ENCODE data around the gene NTSR1.

The NTSR1 gene

DNA sequence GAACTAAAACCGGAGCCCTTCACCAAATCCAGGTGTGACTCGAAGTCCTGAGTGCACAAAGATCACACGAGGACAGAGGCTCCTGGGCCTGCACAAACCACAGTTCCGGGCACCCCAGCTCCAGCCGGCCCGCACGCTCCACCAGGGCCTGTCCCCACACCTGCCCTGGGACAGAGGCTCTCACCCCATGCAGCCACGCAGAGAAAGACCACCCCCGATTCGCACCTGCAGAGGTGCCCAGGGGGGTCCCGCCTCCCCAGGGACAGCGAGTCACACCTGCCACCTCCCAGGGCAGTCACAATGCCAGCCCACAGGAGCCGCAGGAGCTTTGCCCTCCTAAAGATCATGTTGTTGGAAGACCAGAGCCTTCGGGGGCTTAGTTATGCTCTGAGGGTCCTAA is 62.3 kb downstream of the NTSR1 start:
- Histone ChIP-seq H3K4me2 (ENCODE audit: low read length) (no peak overlapping the region), H3K4me3 (ENCODE audit: low read length) (no peak overlapping the region), H3K9ac (ENCODE audit: low read length) (no peak overlapping the region), H3K9me3 (ENCODE audit: insufficient read depth, low read length) (no peaks in the 10 kb centered on the region), H3K27me3 (ENCODE audit: low read depth, low read length) (peaks cover 14% of the 10 kb centered on the region), H3K27ac (ENCODE audit: low read length) (no peak overlapping the region), H3K36me3 (replicated peaks; ENCODE audit: low read depth, low read length) (no peaks in the 10 kb centered on the region), H3K4me1 (ENCODE audit: low read length) (no peaks in the 10 kb centered on the region), H3K79me2 (ENCODE audit: low read length) (no peaks in the 10 kb centered on the region), H2AFZ (ENCODE audit: low read depth, low read length) (no peak overlapping the region), H4K20me1 (ENCODE audit: insufficient read depth, low read length) (no peaks in the 10 kb centered on the region)
- TF ChIP-seq CTCF (IDR thresholded peaks at IDR 0.05; ENCODE audit: low read depth, low read length) (no peak), EZH2phosphoT487 (IDR thresholded peaks at IDR 0.05; ENCODE audit: low read depth) (no peak)

DNA sequence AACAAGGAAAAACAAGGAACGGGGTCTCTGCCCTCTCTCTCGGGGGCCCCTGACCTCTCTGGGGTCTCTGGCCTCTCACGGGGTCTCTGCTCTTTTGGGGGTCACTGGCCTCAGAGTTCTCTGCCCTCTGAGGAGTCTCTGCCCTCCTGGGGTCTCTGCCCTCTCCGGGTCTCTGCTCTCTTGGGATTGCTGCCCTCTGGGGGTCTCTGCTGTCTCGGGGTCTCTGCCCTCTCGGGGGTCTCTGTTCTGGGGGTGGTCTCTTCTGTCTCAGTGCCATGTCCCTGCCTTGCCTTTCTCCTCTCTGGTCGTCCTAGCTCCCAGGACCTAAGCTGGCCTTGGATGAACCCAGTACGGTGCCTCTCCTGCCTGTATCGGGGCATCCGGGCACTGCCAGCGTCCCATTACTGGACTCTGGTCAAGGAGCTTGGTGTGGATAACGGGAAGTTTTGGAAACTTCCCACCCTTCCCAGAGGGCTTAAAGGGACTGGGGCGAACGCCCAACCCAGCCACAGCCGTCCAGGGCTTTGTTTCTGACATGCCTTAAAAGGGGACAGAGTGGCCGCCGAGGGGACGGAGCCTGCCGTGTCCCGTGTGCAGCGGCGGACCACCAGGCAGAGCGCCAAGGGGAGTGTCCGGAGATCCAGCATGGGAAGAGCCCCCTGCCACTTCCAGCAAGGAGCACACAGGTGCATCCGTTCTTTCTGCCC is 62.9 kb downstream of the NTSR1 start:
- no peaks in the 10 kb centered on the region for H4K20me1 ChIP-seq (ENCODE audit: insufficient read depth, low read length)
- no peak overlapping the region for H2AFZ ChIP-seq (ENCODE audit: low read depth, low read length)
- TF ChIP-seq CTCF (IDR thresholded peaks at IDR 0.05; ENCODE audit: low read depth, low read length) (no peak), EZH2phosphoT487 (IDR thresholded peaks at IDR 0.05; ENCODE audit: low read depth) (no peak)
- H3K79me2 ChIP-seq (ENCODE audit: low read length), result no peaks in the 10 kb centered on the region
- H3K36me3 ChIP-seq (replicated peaks; ENCODE audit: low read depth, low read length), result no peaks in the 10 kb centered on the region
- H3K27ac ChIP-seq (ENCODE audit: low read length), result no peak overlapping the region
- H3K9me3 ChIP-seq (ENCODE audit: insufficient read depth, low read length), result no peaks in the 10 kb centered on the region
- H3K9ac ChIP-seq (ENCODE audit: low read length), result no peak overlapping the region
- no peak overlapping the region for H3K4me3 ChIP-seq (ENCODE audit: low read length)
- H3K4me1 ChIP-seq (ENCODE audit: low read length), result peaks cover 2% of the 10 kb centered on the region
- no peak overlapping the region for H3K4me2 ChIP-seq (ENCODE audit: low read length)
- H3K27me3 ChIP-seq (ENCODE audit: low read depth, low read length), result peaks cover 13% of the 10 kb centered on the region

- Histone ChIP-seq H2AFZ (ENCODE audit: low read depth, low read length) (no peak overlapping the region), H3K27me3 (ENCODE audit: low read depth, low read length) (peaks cover 11% of the 10 kb centered on the region), H4K20me1 (ENCODE audit: insufficient read depth, low read length) (no peaks in the 10 kb centered on the region), H3K9ac (ENCODE audit: low read length) (no peak overlapping the region), H3K9me3 (ENCODE audit: insufficient read depth, low read length) (no peaks in the 10 kb centered on the region), H3K4me2 (ENCODE audit: low read length) (no peak overlapping the region), H3K4me1 (ENCODE audit: low read length) (peaks cover 7% of the 10 kb centered on the region), H3K27ac (ENCODE audit: low read length) (no peak overlapping the region), H3K4me3 (ENCODE audit: low read length) (no peak overlapping the region), H3K79me2 (ENCODE audit: low read length) (no peaks in the 10 kb centered on the region), H3K36me3 (replicated peaks; ENCODE audit: low read depth, low read length) (no peaks in the 10 kb centered on the region)
- TF ChIP-seq EZH2phosphoT487 (IDR thresholded peaks at IDR 0.05; ENCODE audit: low read depth) (no peak), CTCF (IDR thresholded peaks at IDR 0.05; ENCODE audit: low read depth, low read length) (no peak)
Measured at GRCh38 chr20:62772103-62772611, 63.5 kb downstream of the NTSR1 start.

- Histone ChIP-seq H3K9me3 (ENCODE audit: insufficient read depth, low read length) (no peaks in the 10 kb centered on the region), H3K36me3 (replicated peaks; ENCODE audit: low read depth, low read length) (no peaks in the 10 kb centered on the region), H3K4me2 (ENCODE audit: low read length) (no peak overlapping the region), H3K27me3 (ENCODE audit: low read depth, low read length) (peaks cover 11% of the 10 kb centered on the region), H3K4me3 (ENCODE audit: low read length) (no peak overlapping the region), H4K20me1 (ENCODE audit: insufficient read depth, low read length) (no peaks in the 10 kb centered on the region), H3K9ac (ENCODE audit: low read length) (no peak overlapping the region), H3K4me1 (ENCODE audit: low read length) (peaks cover 9% of the 10 kb centered on the region), H2AFZ (ENCODE audit: low read depth, low read length) (no peak overlapping the region), H3K79me2 (ENCODE audit: low read length) (no peaks in the 10 kb centered on the region), H3K27ac (ENCODE audit: low read length) (no peak overlapping the region)
- no peak for TF ChIP-seq EZH2phosphoT487 (IDR thresholded peaks at IDR 0.05; ENCODE audit: low read depth)
- no peak for TF ChIP-seq CTCF (IDR thresholded peaks at IDR 0.05; ENCODE audit: low read depth, low read length)
Measured at GRCh38 chr20:62772619-62772989, 64.0 kb downstream of the NTSR1 start.

All from OCI-LY3 (cell line).